GM19193 (cell line): ENCODE data around the gene BCCIP.
A peak's percentile ranks its signal among the peaks of the same experiment; 100 is the strongest.

Experiments
- POLR2A ChIP-seq: IDR thresholded peaks from 4 replicates; pipeline ENCODE4 v1.6.1; 2011; ENCODE audit not compliant: insufficient read depth, insufficient read length; ENCODE audit errors: extremely low read depth

Gene BCCIP

DNA sequence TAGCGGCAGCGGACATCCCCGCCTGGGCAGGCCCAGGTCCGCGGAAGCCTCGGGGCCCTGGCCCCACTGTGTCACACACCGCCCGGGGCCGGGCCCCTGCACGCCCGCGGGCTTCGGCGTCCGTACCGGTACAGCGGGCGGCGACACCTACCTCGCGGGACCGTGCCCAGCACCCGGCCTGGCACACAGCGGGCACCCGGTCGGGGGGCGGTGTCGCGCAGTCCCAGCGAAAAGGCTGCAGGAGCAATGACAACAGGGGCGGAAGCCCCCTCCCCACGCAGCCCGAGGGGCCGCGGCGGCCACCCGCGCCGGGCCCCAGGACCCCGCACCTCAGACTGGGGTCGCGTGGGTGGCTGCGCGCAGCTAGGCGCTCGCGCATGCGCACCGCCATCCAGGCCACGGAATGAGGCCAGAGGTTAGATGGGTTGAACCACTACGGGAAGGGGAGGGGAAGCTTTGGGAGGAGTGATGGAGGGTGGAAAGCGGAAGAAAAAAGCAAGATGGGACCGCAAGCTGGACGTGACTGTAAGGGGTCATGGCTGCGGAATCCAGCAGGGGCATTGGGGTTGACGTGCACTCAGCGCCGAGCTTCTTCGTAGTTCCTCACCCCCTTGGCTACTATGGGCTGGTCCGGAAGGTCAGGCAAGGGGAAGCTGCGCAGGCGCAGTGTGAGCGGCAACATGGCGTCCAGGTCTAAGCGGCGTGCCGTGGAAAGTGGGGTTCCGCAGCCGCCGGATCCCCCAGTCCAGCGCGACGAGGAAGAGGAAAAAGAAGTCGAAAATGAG lies at the start of gene BCCIP, which contains the start of gene UROS:
Gene BCCIP (plus strand): TSS at position 669 of the 785 bp plus-strand sequence. CDS start 12 bp downstream, at position 681.
Gene UROS (minus strand): TSS at position 381 of the 785 bp plus-strand sequence. CDS start 6,759 bp downstream, outside the sequence.
- TF ChIP-seq POLR2A: peak; percentile 78

DNA sequence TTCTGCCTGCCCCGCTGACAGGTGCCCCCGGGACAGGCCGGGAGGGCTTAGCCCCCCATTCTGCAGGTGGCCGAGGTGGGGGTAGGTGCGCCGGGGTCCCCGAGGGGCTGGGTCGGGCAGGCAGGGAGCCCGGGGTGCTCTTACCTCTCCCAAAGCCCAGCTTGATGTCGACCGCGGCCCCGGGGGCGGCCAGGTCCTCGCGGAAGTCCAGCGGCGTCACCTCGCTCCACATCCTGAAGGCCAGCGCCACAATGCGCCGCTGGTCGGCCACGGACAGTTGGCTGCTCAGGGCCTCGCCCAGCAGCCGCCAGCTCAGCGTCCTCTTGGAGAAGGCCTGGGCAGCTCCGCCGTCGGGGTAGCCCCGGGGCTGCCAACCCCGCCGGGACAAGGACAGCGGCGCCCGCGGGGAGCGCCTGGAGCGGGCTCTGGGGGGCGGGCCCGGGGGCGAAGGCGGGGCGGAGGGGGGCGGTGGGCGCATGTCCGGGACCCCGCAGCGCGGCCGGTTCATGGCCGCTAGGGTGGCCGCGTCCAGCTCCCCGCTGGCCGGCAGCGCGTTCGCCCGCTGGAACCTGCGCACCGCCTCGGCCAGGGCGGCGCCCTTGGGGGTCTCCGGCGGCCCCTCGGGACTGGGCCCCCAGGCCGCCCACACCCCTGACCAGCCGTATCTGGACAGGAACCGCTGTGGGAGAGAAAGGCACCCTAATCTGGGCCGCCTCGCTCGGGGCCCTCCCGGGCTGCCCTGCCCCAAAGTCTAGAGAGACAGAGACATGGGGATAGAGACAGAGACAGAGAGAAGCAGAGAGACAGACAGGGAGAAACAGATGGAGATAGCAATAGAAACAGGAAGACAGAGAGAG lies 49.4 kb upstream of the BCCIP start:
- no peak for TF ChIP-seq POLR2A

DNA sequence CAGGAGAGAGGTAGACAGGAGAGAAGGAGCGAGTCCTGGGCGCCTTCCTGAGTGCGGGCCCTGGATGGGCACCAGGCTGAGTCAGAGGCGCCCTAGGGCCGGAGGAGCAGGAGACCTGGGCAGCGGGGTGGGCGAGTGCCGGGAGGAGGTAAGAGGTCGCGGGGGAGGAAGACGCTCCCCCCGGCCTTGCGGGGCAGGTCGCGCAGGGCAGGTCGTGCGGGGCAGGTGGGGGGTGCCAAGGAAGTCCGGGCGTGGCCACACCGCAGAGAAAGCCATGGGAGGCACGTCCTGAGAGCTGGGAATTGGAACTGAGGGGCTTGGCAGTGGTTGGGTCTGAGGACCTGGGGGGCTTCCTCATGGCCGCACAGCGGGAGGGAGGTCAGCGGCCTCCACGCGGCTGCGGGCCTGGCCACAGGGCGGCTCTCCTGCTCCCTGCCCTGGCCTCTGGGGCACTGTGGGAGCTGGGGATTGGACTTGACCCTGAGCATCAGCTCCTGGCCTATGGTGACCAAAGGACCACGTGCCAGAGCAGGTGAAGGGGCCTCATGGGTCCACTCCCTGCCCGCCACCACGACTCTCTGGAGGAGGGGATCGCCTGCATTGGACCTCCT lies 48.7 kb upstream of the BCCIP start:
- TF ChIP-seq POLR2A: no peak

DNA sequence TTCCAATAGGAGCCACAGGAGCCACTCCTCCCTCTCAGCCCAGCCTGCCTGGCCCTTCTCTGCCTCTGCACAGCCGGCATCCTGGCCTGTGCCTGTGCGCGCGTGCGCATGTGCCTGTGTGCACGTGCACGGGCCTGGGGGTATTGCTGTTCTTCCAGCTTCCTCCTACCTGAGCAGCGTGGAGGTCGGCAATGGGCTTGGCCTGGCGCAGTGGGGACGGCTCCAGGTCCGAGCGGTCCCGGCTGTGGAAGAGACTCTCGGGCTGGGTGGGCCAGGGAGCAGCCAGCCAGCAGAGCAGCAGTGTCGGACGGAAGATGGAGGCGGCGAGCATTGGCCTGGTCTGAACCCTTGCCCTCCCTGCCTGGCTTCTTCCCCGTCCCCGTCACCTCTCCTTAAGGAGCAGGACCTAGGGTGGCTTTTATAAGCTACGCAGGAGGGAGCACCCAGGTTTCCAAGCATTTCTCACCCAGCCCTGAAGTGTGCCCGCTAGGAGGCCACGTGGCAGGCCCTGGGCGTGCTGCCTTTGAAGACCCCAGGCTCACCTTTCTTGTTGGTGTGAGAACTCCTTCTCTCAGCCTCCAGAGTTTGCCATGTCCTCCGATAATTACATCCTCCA lies 47.7 kb upstream of the BCCIP start, which contains the start of gene MMP21:
Gene MMP21 (minus strand): TSS at position 331 of the 616 bp plus-strand sequence. CDS start 0 bp downstream, at position 331.
- TF ChIP-seq POLR2A: no peak

DNA sequence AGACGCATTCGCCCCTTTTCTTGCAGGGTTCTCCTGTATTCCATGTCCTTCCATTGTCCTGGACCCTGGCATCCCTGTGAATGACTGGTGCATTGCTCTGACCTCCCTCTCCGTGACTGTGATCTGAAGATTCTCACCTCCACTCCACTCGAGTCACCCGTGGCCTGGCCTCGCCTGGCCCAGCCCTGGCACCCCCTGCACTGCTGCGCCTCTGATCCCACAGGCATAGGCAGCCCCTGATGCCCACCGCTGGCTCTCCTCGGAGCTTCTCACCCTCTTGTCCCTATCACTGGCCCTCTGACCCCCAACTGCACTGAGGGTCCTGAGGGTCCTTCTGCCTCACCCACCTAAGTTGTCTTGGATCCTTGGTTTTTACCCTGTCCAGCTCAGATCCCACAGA lies 45.5 kb upstream of the BCCIP start:
- TF ChIP-seq POLR2A: no peak

DNA sequence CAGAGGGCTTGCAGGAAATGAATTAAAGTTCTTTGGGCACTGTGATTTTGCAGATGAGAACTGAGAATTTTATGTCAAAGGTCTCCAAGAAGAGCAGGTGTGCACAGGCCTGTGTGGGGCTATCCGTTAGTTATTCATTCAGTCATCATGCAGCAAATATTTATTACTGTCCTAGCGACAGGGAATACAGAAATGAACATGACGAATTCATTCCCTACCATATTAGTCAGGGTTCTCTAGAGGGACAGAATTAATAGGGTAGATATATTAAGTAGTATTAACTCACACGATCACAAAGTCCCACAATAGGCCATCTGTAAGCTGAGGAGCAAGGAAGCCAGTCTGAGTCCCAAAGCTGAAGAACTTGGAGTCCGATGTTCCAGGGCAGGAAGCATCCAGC lies 44.8 kb upstream of the BCCIP start:
- TF ChIP-seq POLR2A: no peak

DNA sequence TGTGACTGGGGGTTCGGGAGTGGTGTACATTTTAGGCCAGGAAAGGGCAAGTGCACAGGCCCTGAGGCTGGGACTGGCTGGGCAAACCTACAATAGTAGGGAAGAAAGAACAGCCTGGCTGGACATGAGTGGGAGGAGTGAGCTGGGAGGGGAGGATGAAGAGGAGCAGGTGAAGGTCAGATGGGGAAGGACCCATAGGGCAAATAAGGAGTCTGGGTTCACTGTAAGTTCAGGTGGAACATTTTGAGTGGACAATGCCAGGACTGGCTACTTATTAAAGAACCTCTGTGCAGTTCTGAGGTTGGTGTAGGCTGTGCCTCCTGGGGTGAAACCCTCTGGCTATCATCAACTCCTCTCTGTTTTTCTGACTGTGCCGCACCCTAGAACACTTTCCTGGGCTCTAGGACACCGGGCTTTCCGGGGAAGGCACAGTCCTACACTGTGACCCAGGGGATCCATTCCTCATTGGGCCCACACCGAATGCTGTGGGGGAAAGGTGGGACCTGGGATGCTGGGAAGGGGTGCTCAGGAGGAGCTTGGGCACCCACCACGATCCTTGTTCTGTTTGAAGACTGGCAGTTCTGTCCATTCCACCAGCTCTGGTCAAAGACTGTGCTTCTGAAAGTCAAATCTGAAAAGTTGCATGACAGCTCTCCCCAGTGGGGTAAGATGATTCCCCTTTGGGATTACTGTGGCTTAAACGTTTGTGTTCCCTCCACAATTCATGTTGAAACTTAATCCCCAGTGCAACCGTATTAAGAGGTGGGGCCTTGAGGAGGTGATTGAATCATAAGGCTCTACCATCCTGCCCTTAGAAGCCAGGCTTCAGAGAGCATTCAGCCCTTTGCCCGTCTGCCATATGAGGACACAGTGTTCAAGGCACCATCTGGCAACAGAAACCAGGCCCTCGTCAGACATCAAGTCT lies 43.7 kb upstream of the BCCIP start:
- no peak for TF ChIP-seq POLR2A

DNA sequence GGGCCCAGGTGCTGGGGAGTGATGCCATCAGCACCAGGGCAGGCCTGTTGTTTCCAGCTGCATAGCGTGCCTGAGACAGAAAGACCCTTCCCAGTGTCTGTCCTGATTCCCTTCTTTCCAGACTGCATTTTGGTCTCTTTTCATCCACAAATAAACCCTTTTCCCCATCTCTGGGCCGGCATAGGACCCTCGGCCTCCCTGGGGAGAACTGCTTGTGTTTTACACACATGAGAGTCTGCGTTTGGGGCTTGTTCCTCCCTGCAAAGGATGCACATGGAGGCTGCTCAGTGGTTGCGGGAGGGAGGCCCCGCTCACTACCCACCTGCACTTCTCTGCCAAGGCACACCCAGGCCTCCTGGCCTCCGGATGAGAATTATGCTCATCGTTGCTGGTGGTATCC lies 42.0 kb upstream of the BCCIP start:
- no peak for TF ChIP-seq POLR2A

DNA sequence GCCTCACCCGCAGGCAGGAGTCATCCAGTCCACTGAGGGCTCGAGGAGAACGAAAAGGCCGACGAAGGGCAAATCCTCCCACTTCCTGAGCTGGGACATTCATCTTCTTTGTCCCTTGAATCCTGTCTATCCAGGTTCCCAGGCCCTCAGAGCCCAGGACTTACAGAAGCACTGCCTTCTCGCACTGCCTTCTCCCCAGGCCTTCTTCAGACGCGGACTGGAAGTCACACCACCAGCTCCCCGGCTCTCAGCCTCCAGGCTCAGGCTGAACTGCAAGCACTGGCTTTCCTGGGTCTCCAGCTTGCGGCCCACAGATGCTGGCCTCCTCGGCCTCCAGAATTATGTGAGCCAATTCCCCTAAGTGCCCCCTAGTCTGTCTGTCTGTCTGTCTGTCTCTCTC lies 41.3 kb upstream of the BCCIP start:
- no peak for TF ChIP-seq POLR2A

DNA sequence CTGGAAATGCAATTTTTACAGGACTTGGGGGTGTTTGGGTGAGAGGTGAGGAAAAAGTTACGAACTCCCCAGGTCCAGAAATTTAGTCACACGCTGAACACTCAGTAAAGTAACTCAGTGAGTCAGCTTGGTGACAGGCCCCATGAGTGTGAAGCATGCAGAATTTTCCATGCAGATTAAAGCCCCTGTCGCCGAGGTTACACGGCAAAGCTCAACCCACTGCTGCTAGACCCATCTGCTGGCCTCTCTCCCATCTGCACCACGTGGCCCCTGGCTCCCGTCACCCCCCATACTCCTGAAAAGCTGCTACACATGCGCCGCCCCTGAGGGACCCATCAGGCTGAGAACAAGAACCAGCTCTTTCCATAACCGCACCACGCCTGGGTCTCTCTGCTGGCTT lies 40.7 kb upstream of the BCCIP start:
- no peak for TF ChIP-seq POLR2A

DNA sequence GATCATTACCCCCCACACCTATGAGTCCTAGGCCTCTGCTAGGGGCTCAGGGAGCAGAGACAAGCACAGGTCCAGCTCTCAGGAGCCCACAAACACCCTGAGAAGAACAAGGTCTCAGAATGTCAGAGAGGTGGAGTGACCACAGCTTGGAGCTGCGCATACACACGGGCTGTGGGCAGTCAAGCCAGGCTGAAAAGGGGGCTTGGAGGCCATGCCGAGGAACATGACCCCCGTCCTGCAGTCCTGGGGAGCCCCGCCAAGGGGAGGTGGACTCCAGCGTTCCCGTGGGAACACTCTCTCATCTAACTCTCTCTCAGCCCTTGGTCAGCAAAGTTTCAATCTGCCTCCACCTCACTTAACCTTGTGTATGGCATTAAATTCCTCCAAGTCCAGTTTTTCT lies 39.9 kb upstream of the BCCIP start:
- TF ChIP-seq POLR2A: no peak

DNA sequence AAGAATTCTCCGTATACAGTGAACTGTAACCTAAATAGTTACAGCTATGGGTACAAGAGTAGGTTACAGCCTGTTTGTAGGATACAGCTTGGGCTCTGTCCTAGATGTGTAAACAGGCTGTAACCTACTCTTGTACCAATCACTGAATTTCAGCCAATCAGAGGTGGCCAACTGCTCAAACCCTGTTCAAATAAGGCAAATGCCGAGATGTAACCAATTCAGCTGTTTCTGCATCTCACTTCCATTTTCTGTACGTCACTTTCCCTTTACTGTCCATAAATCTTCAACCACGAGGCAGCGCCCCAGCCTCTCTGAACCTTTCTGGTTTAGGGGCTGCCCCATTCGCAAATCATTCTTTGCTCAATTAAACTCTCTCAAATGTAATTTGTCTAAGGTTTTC lies 39.4 kb upstream of the BCCIP start:
- no peak for TF ChIP-seq POLR2A

DNA sequence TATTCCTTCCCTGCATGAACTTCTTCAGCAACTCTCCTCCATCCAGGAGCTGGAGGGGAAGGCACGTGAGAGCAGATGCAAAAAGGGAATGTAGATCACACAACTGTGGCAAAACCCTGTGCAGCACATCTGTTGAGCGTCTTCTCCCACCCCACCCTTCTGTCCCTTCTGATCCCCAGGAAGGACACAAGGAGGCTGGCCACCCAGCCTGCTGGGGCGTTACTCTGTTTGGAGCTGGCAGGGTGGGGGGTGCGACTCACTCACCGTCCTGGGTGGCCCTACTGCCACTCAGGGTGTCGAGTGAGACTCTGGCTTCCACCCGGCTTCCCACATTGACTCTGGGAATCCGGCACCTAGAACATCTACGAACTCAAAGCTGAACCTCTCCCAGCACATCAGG lies 37.6 kb upstream of the BCCIP start:
- TF ChIP-seq POLR2A: no peak

DNA sequence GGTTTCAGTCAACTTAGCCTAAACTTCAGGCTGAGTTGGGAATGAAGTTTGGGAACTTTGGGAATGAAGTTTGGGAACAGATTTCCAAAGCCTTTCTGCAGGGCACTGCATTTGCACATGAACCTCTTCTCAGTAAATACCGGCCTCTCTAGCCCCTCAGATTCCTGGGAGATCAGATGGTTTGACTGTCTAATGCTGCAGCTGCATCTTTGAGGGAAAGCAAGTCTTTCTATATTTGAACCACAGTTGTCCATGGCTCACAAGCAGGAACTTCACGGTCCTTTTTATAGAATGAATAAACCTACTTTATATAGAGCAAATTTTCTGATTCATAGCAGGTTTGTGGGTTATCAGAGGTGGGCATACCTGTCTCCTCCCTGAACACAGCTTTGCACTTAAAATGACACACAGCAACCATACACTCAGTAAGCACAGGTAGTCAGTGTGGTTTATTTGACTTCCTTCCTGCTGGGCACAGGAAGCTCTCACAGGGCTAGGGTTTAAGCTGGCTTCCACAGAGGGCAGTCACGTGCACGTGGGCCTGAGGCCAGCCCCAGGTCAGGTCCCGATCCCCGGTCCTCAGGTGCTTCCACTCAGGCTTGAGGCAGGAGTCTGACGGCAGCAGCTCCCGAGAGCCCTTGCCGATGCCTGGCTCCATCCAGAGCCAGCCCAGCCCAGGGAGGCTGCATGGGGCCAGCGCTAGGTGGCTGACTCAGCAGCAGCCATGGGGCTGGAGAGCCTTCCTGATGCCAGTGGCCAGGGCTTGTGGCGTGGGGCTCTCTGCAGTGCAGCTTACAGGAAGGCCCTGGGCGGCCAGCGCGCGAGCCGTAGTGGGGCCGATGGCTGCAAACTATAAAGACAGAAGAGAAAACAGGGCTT lies 35.0 kb upstream of the BCCIP start:
- no peak for TF ChIP-seq POLR2A
